Epithelial cell of proximal tubule (primary cell): ENCODE results near the gene CBFA2T3. TPM values are rescaled to one million over a fixed set of nuclear protein-coding genes. Genes with fewer than 3 reads are reported as not detected.

ENCODE experiments used
- DNase-seq: peaks from one replicate; pipeline ENCODE4 v3.0.0-alpha.2; 2011; ENCODE audit warnings: low read depth
- H3K4me3 ChIP-seq: 2 replicates; pipeline ENCODE4 v1.5.1; 2011; ENCODE audit warnings: low read depth, mild to moderate bottlenecking, low read length
- total RNA-seq: library from RNA; depleted of rRNA; stranded (reverse); fragments of >200 nt; gene quantifications from 2 replicates; pipeline ENCODE4 v1.2.3, GENCODE V29; 2015
- TF ChIP-seq, protein P1 (sequence below): conservative IDR thresholded peaks from 2 replicates; pipeline ENCODE4 v1.5.1; 2012; ENCODE audit warnings: low read depth, mild to moderate bottlenecking, low read length

CBFA2T3 gene
- total RNA-seq, 1 donor from 2014 or later: 0.86 TPM

DNA sequence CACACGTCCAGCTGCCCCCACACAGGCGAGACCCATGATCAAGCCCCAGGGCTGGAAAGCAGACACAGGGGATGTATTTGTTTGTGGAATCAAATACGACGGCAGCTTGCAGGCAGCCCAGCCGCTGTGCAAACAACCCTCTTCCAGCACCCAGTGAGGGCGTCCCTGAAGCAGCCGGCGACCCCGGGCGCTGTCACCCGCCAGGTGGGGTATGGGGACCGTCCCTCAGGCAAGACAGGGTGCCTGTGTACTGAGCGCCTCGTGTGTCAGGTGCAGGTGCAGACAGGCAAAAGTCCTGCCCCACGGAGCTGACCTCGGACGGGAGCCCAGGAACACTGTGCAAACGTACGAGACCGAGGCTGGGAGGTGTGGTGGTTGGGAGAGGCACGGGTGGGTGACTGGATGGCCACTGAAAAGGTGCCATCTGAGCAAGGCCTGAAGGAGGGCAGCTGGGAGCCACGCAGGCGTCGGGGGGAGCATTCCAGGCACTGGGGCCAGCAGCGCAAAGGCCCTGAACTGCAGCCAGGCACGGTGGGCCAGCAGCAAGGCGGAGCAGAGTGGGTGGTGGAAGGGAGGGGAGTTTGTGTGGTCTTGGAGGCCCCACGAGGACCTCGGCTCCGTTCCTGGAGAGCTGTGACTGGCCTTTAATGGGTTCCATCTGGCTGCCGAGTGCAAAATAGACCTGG lies 48.5 kb downstream of the CBFA2T3 start:
- TF ChIP-seq, protein P1, sequence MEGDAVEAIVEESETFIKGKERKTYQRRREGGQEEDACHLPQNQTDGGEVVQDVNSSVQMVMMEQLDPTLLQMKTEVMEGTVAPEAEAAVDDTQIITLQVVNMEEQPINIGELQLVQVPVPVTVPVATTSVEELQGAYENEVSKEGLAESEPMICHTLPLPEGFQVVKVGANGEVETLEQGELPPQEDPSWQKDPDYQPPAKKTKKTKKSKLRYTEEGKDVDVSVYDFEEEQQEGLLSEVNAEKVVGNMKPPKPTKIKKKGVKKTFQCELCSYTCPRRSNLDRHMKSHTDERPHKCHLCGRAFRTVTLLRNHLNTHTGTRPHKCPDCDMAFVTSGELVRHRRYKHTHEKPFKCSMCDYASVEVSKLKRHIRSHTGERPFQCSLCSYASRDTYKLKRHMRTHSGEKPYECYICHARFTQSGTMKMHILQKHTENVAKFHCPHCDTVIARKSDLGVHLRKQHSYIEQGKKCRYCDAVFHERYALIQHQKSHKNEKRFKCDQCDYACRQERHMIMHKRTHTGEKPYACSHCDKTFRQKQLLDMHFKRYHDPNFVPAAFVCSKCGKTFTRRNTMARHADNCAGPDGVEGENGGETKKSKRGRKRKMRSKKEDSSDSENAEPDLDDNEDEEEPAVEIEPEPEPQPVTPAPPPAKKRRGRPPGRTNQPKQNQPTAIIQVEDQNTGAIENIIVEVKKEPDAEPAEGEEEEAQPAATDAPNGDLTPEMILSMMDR: no peak
- H3K4me3 ChIP-seq: no peak overlapping the region
- no peak for DNase-seq

GRCh38 chr16:88927661-88928060 lies 49.3 kb downstream of the CBFA2T3 start:
- TF ChIP-seq, protein P1: no peak
- no peak for DNase-seq
- no peak overlapping the region for H3K4me3 ChIP-seq

DNA sequence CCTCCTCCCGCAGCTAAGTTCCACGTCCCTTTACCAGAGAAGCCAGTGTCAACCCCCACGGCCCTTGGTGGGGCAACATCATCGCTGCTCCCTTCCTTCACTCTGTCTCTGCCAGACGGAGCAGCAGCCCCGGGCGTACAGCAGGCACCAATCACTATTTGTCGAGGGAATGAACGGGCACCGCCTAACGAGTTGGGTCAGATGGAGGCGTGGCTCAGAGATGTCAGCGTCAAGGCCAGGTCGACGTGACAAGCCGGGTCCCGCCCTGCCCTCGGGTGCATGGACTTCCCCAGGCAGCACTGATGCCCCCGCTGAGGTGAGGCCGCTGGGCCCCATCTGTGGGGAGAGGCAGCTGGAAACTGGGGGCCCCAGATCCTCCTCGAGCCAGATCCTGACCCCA lies 50.0 kb downstream of the CBFA2T3 start:
- TF ChIP-seq, protein P1: no peak
- DNase-seq: no peak
- H3K4me3 ChIP-seq: no peak overlapping the region

DNA sequence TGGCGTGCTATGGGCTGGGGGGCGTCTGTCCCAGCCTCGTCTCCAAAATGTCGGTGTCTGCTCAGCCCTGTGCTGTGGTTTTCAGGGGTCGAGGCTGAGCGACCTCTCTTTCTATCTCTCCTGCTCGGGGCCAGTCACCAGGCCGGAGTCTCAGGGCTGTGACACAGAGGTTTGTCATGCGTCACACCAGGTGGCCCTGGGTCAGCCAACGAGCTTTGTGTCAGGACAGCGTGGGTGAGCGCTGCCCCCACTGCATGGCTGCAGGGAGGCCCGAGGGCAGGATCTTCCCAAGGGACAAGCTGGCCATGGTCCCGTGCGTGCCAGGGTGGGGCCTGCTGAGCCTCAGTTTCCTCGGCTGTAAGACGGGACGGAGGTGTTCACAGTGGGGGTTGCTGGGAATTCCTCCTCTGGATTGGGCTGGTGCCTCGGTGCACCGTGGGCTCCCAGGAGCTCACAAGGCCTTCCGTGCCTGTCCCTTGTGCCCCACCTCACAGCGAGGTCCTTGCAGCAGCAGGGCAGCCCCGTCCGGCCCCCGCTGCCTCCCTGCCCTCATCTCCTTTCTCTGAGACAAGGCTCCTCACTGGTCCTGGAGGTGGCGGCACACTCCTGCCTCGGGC lies 50.5 kb downstream of the CBFA2T3 start:
- H3K4me3 ChIP-seq: no peak overlapping the region
- no peak for DNase-seq
- TF ChIP-seq, protein P1: no peak

DNA sequence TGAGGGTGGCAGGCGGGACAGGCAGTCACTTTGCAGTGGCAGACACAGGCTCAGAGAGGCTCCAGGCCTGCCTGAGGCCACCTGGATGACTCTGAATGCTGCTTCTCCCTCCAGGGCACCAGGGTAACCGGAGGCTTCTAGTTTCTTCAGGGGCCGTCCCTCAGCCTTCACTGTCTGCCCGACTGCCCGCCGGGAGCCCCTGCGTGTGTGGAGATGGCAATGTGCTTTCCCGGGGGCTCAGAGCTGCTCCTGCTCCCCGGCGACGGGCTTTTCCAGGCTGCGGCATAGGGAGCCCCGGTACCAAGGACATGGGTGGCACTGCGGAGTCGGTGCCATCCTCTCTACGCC lies 51.5 kb downstream of the CBFA2T3 start:
- no peak overlapping the region for H3K4me3 ChIP-seq
- TF ChIP-seq, protein P1: no peak
- DNase-seq: no peak

DNA sequence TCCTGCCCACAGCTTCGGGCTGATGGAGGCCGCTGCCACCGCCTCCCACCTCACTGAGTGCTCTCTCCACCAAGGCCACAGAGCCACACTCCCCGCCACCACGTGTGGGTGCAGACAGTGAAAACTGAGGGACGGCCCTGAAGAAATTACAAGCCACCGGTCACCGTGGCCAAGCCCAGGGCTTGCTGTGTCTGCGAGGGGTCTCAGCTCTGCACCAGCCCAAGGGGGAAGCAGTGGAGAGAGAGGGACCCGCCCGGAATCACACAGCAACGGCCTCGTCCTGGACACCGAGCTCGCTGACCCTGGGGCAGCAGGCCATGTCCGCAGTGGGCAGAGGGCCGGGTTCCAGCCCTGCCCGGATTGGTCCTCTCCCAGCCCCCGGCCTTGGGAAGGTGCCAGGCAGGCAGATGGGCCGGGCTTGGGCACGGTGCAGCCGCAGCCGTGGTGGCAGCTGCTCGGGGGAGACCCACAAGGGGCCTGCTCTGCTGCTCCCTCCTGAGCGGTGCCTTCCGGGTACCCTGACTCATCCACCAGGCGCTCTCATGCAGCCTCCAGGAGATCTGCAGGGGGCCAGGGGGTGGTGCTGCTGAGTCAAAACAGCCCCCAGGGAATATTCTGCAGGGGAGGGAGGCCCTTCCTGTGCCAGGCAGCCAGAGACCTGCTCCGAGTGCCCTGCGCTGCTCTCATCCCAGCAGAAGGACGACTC lies 52.0 kb downstream of the CBFA2T3 start:
- DNase-seq: no peak
- H3K4me3 ChIP-seq: no peak overlapping the region
- TF ChIP-seq, protein P1: peak; percentile 55
